HG03135 (cell line): ENCODE data around the gene RASSF3.
"Not testable (repeated sequence)": the region's sequence is repeated elsewhere in the genome, so short reads cannot be mapped to it uniquely, and the experiment has no call there.

ENCODE experiments used
- ATAC-seq: cut with Tn5 transposase; IDR thresholded peaks from one replicate; pipeline ENCODE4 v1.9.1; 2021; ENCODE audit warnings: mild to moderate bottlenecking, moderate library complexity; ENCODE audit not compliant: unreplicated experiment

The RASSF3 gene

GRCh38 chr12:64610079-64610659 is at the start of gene RASSF3:
Gene RASSF3 (plus strand): TSS chr12:64610495. CDS start chr12:64610633, 138 bp downstream.
- ATAC-seq, result peak; percentile 44

- no peak for ATAC-seq
These were observed 48.8 kb upstream of the RASSF3 start for GRCh38 chr12:64561302-64562136.

GRCh38 chr12:64566122-64566521 is 44.2 kb upstream of the RASSF3 start:
- no peak for ATAC-seq

GRCh38 chr12:64566831-64567517 is 43.3 kb upstream of the RASSF3 start:
- no peak for ATAC-seq

- no peak for ATAC-seq
These were observed 42.7 kb upstream of the RASSF3 start for GRCh38 chr12:64567570-64567969.

GRCh38 chr12:64568298-64568697 is 42.0 kb upstream of the RASSF3 start:
- ATAC-seq, result no peak

GRCh38 chr12:64569923-64570691 is 40.2 kb upstream of the RASSF3 start:
- no peak for ATAC-seq

- no peak for ATAC-seq
These were observed 38.9 kb upstream of the RASSF3 start for GRCh38 chr12:64571411-64571810.

- ATAC-seq, result no peak
These were observed 38.1 kb upstream of the RASSF3 start for GRCh38 chr12:64572241-64572640.

GRCh38 chr12:64574837-64575236 is 35.5 kb upstream of the RASSF3 start:
- ATAC-seq, result no peak

GRCh38 chr12:64577046-64577445 is 33.2 kb upstream of the RASSF3 start:
- ATAC-seq, result no peak

GRCh38 chr12:64578566-64578965 is 31.7 kb upstream of the RASSF3 start:
- ATAC-seq, result no peak

GRCh38 chr12:64580681-64581080 is 29.6 kb upstream of the RASSF3 start:
- ATAC-seq, result no peak

GRCh38 chr12:64582114-64582513 is 28.2 kb upstream of the RASSF3 start:
- ATAC-seq, result no peak

- no peak for ATAC-seq
These were observed 27.4 kb upstream of the RASSF3 start for GRCh38 chr12:64582862-64583261.

GRCh38 chr12:64583395-64583770 is 26.9 kb upstream of the RASSF3 start:
- not testable (repeated sequence) for ATAC-seq

GRCh38 chr12:64583771-64584421 is 26.4 kb upstream of the RASSF3 start:
- no peak for ATAC-seq

GRCh38 chr12:64585104-64585503 is 25.2 kb upstream of the RASSF3 start:
- ATAC-seq, result no peak

- ATAC-seq, result no peak
These were observed 22.8 kb upstream of the RASSF3 start for GRCh38 chr12:64587447-64587846.

GRCh38 chr12:64590183-64590582 is 20.1 kb upstream of the RASSF3 start:
- no peak for ATAC-seq
